Skin of body (tissue), 2 donors: ENCODE measurements around the gene IZUMO1. TPM values are rescaled to one million over a fixed set of nuclear protein-coding genes. Genes with fewer than 3 reads are reported as not detected.
"Not testable (repeated sequence)": the region's sequence is repeated elsewhere in the genome, so short reads cannot be mapped to it uniquely, and the experiment has no call there.

Source experiments
- DNase-seq: peaks from one replicate; lab custom pipeline; 2025; lab: John Stamatoyannopoulos, UW
- total RNA-seq: library from RNA; depleted of rRNA; stranded (reverse); fragments of >200 nt; gene quantifications from one replicate; pipeline ENCODE4 v1.2.3, GENCODE V29; 2014

Gene IZUMO1
- 0.10 TPM for total RNA-seq

DNA sequence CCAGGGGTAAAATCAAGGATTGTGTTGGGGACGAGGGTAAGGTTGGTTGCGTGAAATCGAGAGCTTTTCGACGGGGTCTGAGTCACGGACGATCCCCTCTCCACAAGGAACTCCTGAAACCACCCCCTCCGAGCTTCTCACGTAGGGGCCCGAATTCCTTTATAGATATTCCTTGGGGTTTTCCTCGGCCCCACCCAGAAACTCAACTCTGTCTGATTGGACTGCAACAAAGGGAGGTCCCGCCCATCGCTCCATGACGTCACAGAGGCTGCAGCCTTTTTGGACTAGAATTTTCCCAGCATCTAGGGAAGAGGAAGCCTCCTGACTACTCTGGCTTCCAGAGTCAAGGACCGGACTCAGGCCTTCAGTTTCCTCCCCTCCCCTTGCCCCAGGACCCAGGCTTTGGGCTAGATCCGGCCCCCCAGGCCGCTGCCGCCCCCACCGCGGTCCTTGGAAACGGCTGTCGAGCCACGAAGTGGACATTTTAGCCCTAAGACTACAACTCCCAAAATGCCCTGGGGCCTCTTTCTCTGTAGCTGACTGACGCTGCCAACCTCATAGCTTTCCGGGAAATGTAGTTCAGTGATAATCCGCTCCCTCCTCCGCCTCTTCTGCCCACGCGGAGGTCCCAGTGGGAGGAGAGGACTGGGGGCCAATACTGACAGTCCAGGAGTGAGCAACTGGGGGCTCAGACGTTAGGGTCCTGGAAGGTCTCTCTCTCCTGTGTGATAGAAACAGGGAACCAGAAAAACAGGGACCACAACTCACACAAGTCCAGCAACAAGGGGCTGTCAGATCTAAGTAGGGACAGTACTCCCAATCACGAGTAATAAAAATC lies at the start of gene IZUMO1:
Gene IZUMO1, minus strand, starts transcription at position 172 of the 838 bp plus-strand sequence. CDS start 1,050 bp downstream, outside the sequence.
- peak; percentile 72 for DNase-seq

DNA sequence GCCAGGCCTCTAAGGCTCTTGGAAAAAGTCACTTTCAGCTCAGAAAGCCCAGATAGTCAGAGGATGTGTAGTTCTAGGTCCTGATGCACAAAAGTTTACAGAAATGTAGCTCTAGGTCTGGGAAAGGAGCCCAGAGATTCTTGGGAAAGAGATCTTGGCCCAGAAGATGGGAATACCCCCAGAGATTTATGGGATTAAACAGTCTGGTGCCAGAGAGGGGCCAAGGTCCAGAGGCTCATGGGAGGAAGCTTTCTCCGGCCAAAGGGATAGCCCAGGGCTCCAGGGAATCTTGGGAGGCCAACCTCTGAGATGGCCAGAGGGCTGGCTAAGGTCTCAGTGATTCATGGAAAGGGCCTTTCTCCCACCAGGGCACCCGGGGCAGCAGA lies 49.0 kb upstream of the IZUMO1 start:
- DNase-seq, result peak; percentile 74

DNA sequence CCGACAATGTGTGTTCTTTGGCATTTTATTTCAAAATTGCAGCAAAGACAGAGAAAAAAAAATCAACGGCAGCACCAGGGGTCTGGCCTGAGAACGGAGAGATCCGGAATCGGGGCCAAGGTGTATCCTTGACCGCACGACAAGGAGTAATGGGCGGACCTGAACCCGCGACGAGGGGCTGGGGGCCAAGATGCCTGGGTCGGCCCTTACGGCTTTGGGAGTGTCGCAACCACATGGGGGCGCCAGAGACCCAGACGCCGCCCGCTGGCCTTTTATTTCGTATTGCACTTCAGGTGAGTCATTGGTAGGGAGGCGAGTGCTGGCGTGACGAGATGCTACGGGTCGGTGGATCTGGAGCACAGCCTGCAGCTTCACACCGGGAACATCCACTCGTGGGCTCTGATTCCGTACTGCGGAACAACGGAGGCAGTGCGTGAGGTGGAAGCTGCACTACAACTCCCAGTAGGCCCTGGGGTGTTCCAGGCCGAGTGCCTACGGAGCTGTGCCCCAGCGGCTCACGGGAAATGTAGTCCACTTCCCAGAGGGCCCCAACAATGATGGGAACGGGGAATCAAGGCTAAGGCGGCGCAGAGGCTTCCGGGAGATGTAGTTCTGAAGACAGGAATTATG lies 48.5 kb upstream of the IZUMO1 start:
- peak; percentile 97 for DNase-seq

GRCh38 chr19:48794291-48794690 lies 47.6 kb upstream of the IZUMO1 start:
- no peak for DNase-seq

- DNase-seq, result no peak
Observed at GRCh38 chr19:48793271-48793670, 46.6 kb upstream of the IZUMO1 start.

GRCh38 chr19:48787331-48787730 lies 40.6 kb upstream of the IZUMO1 start:
- not testable (repeated sequence) for DNase-seq

GRCh38 chr19:48786422-48786821 lies 39.7 kb upstream of the IZUMO1 start:
- DNase-seq, result not testable (repeated sequence)

- DNase-seq, result no peak
Observed at GRCh38 chr19:48784527-48784926, 37.8 kb upstream of the IZUMO1 start.

- DNase-seq, result no peak
Observed at GRCh38 chr19:48780631-48781391, 34.1 kb upstream of the IZUMO1 start.

- DNase-seq, result no peak
Observed at GRCh38 chr19:48779636-48780035, 32.9 kb upstream of the IZUMO1 start.

- DNase-seq, result no peak
Observed at GRCh38 chr19:48777720-48778119, 31.0 kb upstream of the IZUMO1 start.

GRCh38 chr19:48777139-48777538 lies 30.4 kb upstream of the IZUMO1 start:
- no peak for DNase-seq

- no peak for DNase-seq
Observed at GRCh38 chr19:48772503-48772953, 25.8 kb upstream of the IZUMO1 start.

GRCh38 chr19:48770734-48771472 lies 24.2 kb upstream of the IZUMO1 start:
- DNase-seq, result no peak

DNA sequence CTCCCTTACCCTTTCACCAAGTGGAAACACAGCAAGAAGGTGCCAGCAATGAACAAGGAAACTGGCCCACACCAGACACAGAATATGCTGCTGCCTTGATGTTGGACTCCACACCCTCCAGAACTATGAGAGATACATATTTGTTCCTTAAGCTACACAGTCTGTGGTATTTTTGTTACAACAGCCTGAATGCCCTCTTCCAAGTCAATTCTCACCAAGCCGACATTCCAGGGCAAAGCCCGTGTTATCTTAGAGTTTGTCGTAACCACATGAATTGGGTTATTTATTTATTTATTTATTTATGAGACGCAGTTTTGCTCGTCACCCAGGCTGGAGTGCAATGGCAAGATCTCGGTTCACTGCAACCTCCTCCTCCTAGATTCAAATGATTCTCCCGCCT lies 23.6 kb upstream of the IZUMO1 start:
- DNase-seq, result no peak

DNA sequence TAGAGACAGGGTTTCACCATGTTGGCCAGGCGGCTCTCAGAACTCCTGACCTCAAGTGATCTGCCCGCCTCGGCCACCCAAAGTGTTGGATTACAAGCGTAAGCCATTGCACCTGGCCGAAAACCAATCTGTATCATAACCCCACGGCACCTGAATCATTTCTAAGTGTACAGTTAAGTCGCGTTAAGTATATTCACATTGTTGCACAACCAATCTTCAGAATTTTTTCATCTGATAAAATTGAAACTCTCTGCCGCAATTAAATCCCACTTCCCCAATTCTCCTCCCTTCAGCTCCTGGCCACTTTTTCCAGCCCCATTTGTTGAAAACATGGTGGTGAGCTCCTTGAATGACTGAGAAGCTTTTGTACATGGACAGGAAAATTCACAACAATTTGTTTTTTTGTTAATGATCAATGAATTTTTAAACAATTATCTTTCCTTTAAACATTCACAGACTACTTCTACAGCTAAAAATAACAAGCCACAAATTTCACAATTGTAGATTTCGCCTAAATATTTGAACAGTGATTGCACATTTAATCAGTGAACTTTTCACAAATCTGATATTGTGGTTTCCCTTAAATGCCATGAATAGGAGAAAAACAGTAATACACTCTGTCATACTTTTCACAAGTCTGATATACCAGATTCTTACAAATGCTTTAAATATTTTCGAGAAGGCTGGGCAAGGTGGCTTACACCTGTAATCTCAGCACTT lies 22.4 kb upstream of the IZUMO1 start:
- no peak for DNase-seq

DNA sequence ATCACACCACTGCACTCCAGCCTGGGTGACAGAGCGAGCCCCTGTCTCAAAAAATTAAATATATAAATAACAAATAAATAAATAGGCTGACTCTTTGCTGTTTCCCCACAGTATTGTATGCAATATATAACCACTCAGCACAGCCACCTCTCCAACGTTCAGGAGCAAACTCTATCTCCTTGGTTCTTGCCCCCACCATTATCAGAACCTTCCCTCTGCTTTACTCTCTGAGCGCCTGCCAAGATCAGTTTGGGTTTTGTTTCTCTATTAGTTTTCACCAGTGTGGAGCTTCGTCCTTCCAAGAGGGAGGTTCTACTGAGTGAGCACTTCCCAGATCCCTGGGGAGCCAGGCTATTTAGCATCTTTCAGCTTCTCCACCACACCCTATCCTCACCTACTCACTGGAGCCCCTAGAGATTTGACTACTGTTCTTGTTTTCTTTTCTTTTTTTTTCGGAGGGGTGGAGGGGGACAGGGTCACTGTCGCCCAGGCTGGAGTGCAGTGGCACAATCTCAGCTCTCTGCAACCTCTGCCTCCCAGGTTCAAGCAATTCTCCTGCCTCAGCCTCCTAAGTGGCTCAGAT lies 21.6 kb upstream of the IZUMO1 start:
- DNase-seq, result not testable (repeated sequence)

- not testable (repeated sequence) for DNase-seq
Observed at GRCh38 chr19:48765816-48766215, 19.1 kb upstream of the IZUMO1 start.

DNA sequence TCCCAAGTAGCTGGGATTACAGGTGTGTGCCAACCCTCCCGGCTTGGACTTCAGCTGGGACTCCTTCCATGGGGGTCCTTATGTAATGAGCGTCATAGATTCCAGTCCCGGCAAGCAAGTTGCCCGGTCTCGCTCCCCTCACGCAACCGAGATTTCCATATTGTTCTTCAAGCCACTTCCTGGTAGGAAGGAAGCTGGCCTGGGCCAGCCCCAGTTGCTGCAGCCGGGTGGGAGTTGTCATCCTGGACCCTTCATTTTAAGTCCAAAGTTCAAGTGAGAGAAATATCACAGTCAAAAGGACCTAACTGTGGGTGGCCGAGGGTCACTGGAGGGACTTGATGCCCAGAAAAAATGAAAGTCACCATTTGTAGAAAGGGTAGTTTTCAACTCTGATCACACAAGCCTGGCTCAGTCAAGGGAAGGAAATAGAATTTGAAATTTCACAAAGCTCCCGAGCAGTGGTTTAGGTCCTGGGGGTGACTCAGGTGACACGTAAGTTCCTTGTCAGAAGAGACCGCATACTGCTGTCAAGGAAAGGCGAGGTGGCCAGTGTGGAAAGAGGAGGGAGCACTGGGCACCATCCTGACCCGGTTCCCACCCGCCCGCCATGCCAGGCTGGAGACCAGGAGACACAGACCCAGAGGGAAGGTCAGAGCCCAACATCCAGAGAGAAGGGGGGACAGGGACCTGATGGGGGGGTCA lies 13.9 kb upstream of the IZUMO1 start:
- no peak for DNase-seq

GRCh38 chr19:48757741-48758144 lies 11.0 kb upstream of the IZUMO1 start:
- DNase-seq, result no peak
